K562 (cell line): ENCODE measurements around the gene CD93. TPM values are rescaled to one million over a fixed set of nuclear protein-coding genes. Genes with fewer than 3 reads are reported as not detected.
A peak's percentile ranks its signal among the peaks of the same experiment; 100 is the strongest.

Source experiments
- ATAC-seq: fragments of 200-7000 bp; cut with Tn5 transposase; 3 replicates; pipeline ENCODE4 v1.9.1; 2020; ENCODE audit warnings: moderate library complexity
- BruUV-seq: library from RNA; stranded (reverse); fragments of 400-500 nt; replicated peaks from 2 replicates; lab custom pipeline; 2021; lab: Mats Ljungman, UMichigan
- CTCF ChIA-PET: fragments of 300-600 bp; formaldehyde crosslinking; extraction: SDS; loops from one replicate; lab custom pipeline; 2021; ENCODE audit warnings: low intra/inter-chr PET ratio; lab: Yijun Ruan, JAX
- POLR2A ChIA-PET: fragments of 300-600, 350-650 bp; sonication (Branson Sonifier 250); formaldehyde crosslinking; extraction: SDS; loops from one replicate; lab custom pipeline; 2021; ENCODE audit warnings: antibody characterized with exemption, inconsistent platforms; lab: Yijun Ruan, JAX
- DNase-seq, 4 experiments: peaks; one replicate each; pipeline versions ENCODE4 v3.0.0 to v3.0.0-alpha.2; 2011 to 2018; ENCODE audit warnings: low spot score in 3 of 4, mixed read lengths in 3 of 4; ENCODE audit errors: extremely low read depth in 1 of 4
- FAIRE-seq: peaks from 2 replicates; lab custom pipeline; 2011; peaks lifted over from hg19 to GRCh38; lab: Jason Lieb, UNC
- H2AFZ ChIP-seq: 2 replicates; pipeline ENCODE4 v1.6.0; 2011; ENCODE audit warnings: low read depth, low read length, control low read depth, inconsistent platforms
- H3K27ac ChIP-seq: fragments of 200-600 bp; 3 replicates; pipeline ENCODE4 v1.8.0; 2011; ENCODE audit warnings: low read depth, mild to moderate bottlenecking, control low read depth, inconsistent platforms, low read length, moderate library complexity, mixed read lengths; ENCODE audit errors: extremely low read depth
- H3K27me3 ChIP-seq, 2 experiments: fragments of 300-600 bp in 1 of 2; 2 replicates in 1 of 2; 3 replicates in 1 of 2; pipeline versions ENCODE4 v1.6.0 to v1.8.0; 2011; ENCODE audit warnings: inconsistent platforms in 2 of 2, low read length in 2 of 2, mild to moderate bottlenecking in 1 of 2, mixed read lengths in 1 of 2, moderate library complexity in 1 of 2; ENCODE audit not compliant: control insufficient read depth in 2 of 2, insufficient read depth in 2 of 2
- H3K36me3 ChIP-seq: fragments of 300-600 bp; 3 replicates; pipeline ENCODE4 v1.8.0; 2011; ENCODE audit warnings: mild to moderate bottlenecking, low read length, inconsistent platforms; ENCODE audit not compliant: control insufficient read depth, insufficient read depth
- H3K4me1 ChIP-seq, 2 experiments: fragments of 200-600 bp in 1 of 2; replicated peaks in 1 of 2; 2 replicates in 1 of 2; 3 replicates in 1 of 2; pipeline versions ENCODE4 v1.5.1 to v1.8.0; 2011; ENCODE audit warnings: inconsistent platforms in 2 of 2, low read length in 2 of 2, mild to moderate bottlenecking in 1 of 2, mixed read lengths in 1 of 2, moderate library complexity in 1 of 2; ENCODE audit not compliant: control insufficient read depth in 2 of 2, insufficient read depth in 2 of 2
- H3K4me2 ChIP-seq: 2 replicates; pipeline ENCODE4 v1.6.1; 2011; ENCODE audit warnings: low read length, control low read depth, inconsistent platforms, mixed read lengths; ENCODE audit not compliant: insufficient read depth
- H3K4me3 ChIP-seq: fragments of 200-600 bp; sonication (generic), shearing (Covaris generic); 2 replicates; pipeline ENCODE4 v1.5.1; 2016; ENCODE audit warnings: control low read depth, inconsistent platforms
- H3K79me2 ChIP-seq: fragments of 200-600 bp; 3 replicates; pipeline ENCODE4 v1.8.0; 2011; ENCODE audit warnings: low read length, inconsistent platforms; ENCODE audit not compliant: control insufficient read depth, insufficient read depth
- H3K9ac ChIP-seq, 2 experiments: 2 replicates each; pipeline versions ENCODE4 v1.6.0 to v1.6.1; 2011; ENCODE audit warnings: low read depth in 2 of 2, low read length in 2 of 2, control low read depth in 1 of 2, inconsistent platforms in 1 of 2, mild to moderate bottlenecking in 1 of 2, mixed read lengths in 1 of 2; ENCODE audit not compliant: insufficient read depth in 1 of 2
- H3K9me1 ChIP-seq: one replicate; pipeline ENCODE4 v1.6.0; 2011; ENCODE audit warnings: inconsistent platforms, mild to moderate bottlenecking, low read length, moderate library complexity; ENCODE audit not compliant: control insufficient read depth, insufficient read depth
- H3K9me3 ChIP-seq: replicated peaks from 2 replicates; pipeline ENCODE4 v1.5.1; 2011; ENCODE audit warnings: low read depth, low read length, inconsistent platforms; ENCODE audit not compliant: control insufficient read depth, insufficient read depth
- H4K20me1 ChIP-seq: replicated peaks from 2 replicates; pipeline ENCODE4 v1.6.1; 2011; ENCODE audit warnings: low read length, inconsistent platforms, mixed read lengths; ENCODE audit not compliant: control insufficient read depth, insufficient read depth
- EGR1 ChIP-seq: fragments of 450-650 bp; conservative IDR thresholded peaks from 2 replicates; pipeline ENCODE4 v1.6.1; 2017; ENCODE audit warnings: mild to moderate bottlenecking
- ETV1 ChIP-seq: fragments of 450-650 bp; conservative IDR thresholded peaks from 2 replicates; pipeline ENCODE4 v1.6.1; 2016; ENCODE audit warnings: missing genetic modification characterization, control low read depth, low read depth, missing compliant biosample characterization
- HMGXB4 ChIP-seq: sonication (generic); formaldehyde crosslinking; IDR thresholded peaks from 2 replicates; pipeline ENCODE4 v1.8.1; 2023; ENCODE audit warnings: mild to moderate bottlenecking, missing genetic modification reagents
- POLR2B ChIP-seq: fragments of 450-650 bp; IDR thresholded peaks from 2 replicates; pipeline ENCODE4 v1.6.1; 2018; ENCODE audit warnings: low read depth; ENCODE audit not compliant: partially characterized antibody
- RBM17 ChIP-seq: fragments of 200-400 bp; formaldehyde crosslinking; IDR thresholded peaks from 2 replicates; pipeline ENCODE4 v1.6.1; 2017; ENCODE audit warnings: low read depth, mild to moderate bottlenecking, low read length, borderline replicate concordance
- SP1 ChIP-seq: sonication (generic); formaldehyde crosslinking; IDR thresholded peaks from 2 replicates; pipeline ENCODE4 v1.8.1; 2022; ENCODE audit warnings: mild to moderate bottlenecking, missing genetic modification reagents
- STAG1 ChIP-seq: sonication (generic); formaldehyde crosslinking; IDR thresholded peaks from 2 replicates; pipeline ENCODE4 v1.5.0; 2020; ENCODE audit warnings: missing genetic modification reagents, borderline replicate concordance
- TCF3 ChIP-seq: sonication (generic); formaldehyde crosslinking; IDR thresholded peaks from 2 replicates; pipeline ENCODE4 v1.4.0; 2020; ENCODE audit warnings: mild to moderate bottlenecking, missing genetic modification reagents
- ZNF184 ChIP-seq: sonication (generic); formaldehyde crosslinking; IDR thresholded peaks from 2 replicates; pipeline ENCODE4 v1.5.0; 2020; ENCODE audit warnings: missing genetic modification reagents
- in situ Hi-C: fragments of 300-500 bp; cut with MboI; formaldehyde crosslinking; loops from 4 replicates; pipeline ENCODE4 v1.15.0; 2018; ENCODE audit warnings: inconsistent platforms, mixed read lengths
- intact Hi-C: fragments of 100-400 bp; cut with micrococcal nuclease; formaldehyde crosslinking; loops from 2 replicates; pipeline ENCODE4 v1.14.2; 2022
- polyA plus RNA-seq, 8 experiments: library from polyadenylated mRNA; depleted of rRNA in 4 of 8; stranded (reverse) in 5 of 8; unstranded in 3 of 8; fragments of >200 nt; fragmentation: Nextera tagmentation in 2 of 8; fragmentation: Illumina TruSeq in 1 of 8; extraction: Ambion mirVana in 2 of 8; extraction: Trizol in 1 of 8; gene quantifications; 2 replicates each; pipeline versions ENCODE4 v1.2.1 to v1.2.3, GENCODE V29; 2011 to 2014; ENCODE audit warnings: inconsistent platforms in 1 of 8, missing spikeins in 1 of 8
- total RNA-seq, 7 experiments: library from RNA; depleted of rRNA in 6 of 7; stranded (reverse); fragments of >200 nt in 6 of 7; fragmentation: Illumina TruSeq in 2 of 7; extraction: Trizol in 2 of 7; gene quantifications; 2 replicates each; pipeline versions ENCODE4 v1.2.1 to v1.2.3, GENCODE V29; 2011 to 2021; ENCODE audit warnings: low replicate concordance in 1 of 7
- TF ChIP-seq, protein P1 (sequence below): IDR thresholded peaks from 2 replicates; pipeline ENCODE4 v1.6.1; 2016; ENCODE audit warnings: missing genetic modification characterization, missing compliant biosample characterization

CD93 gene
- total and polyA plus RNA-seq, 9 of the 15 experiments (the other 6 are each of a cell fraction or from before 2014, with no cell fraction given), result 0.03 to 0.20 (median 0.05) TPM

- FAIRE-seq (no peak), DNase-seq (peak in 2 of 4 experiments; percentile 34 to 40), ATAC-seq (no peak)
- H2AFZ ChIP-seq, result no peak overlapping the region
- no peak overlapping the region for H3K27ac ChIP-seq
- intact Hi-C loops (no loop called here), in situ Hi-C loops (no loop called here)
- no peaks in the 10 kb centered on the region for H4K20me1 ChIP-seq
- H3K9me1 ChIP-seq, result no peaks in the 10 kb centered on the region
- H3K4me3 ChIP-seq, result no peak overlapping the region
- ChIA-PET POLR2A (interaction anchor here (0.7 to 1.1 kb wide), 2 partner anchors 11 to 36 kb away, joined by 3 to 4 read pairs; no protein-coding TSS in a partner anchor), CTCF (no interaction called here)
- H3K79me2 ChIP-seq, result no peaks in the 10 kb centered on the region
- no peaks in the 10 kb centered on the region for H3K27me3 ChIP-seq
- no peak overlapping the region for H3K9ac ChIP-seq
- H3K4me1 ChIP-seq, result peaks cover 0 to 5% of the 10 kb centered on the region in 2 experiments; a peak in 3 of 5 replicates
- no peak overlapping the region for H3K4me2 ChIP-seq
- H3K9me3 ChIP-seq, result no peaks in the 10 kb centered on the region
- no peaks in the 10 kb centered on the region for H3K36me3 ChIP-seq
- BruUV-seq, result no TSS peak
- no peak for TF ChIP-seq ETV1
- no peak for TF ChIP-seq TCF3
- no peak for TF ChIP-seq SP1 (CRISPR knock-in tag)
- no peak for TF ChIP-seq EGR1
- no peak for TF ChIP-seq STAG1 (CRISPR knock-in tag)
- TF ChIP-seq HMGXB4, result no peak
- no peak for TF ChIP-seq RBM17
- no peak for TF ChIP-seq ZNF184 (CRISPR knock-in tag)
- TF ChIP-seq, protein P1, sequence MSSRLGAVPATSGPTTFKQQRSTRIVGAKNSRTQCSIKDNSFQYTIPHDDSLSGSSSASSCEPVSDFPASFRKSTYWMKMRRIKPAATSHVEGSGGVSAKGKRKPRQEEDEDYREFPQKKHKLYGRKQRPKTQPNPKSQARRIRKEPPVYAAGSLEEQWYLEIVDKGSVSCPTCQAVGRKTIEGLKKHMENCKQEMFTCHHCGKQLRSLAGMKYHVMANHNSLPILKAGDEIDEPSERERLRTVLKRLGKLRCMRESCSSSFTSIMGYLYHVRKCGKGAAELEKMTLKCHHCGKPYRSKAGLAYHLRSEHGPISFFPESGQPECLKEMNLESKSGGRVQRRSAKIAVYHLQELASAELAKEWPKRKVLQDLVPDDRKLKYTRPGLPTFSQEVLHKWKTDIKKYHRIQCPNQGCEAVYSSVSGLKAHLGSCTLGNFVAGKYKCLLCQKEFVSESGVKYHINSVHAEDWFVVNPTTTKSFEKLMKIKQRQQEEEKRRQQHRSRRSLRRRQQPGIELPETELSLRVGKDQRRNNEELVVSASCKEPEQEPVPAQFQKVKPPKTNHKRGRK (tag), result no peak
- TF ChIP-seq POLR2B, result no peak
These were observed 14.6 kb upstream of the CD93 start for GRCh38 chr20:23100720-23101107.
